ENCODE measurements around the gene SLC4A1. TPM values are rescaled to one million over a fixed set of nuclear protein-coding genes. Genes with fewer than 3 reads are reported as not detected.
"Not testable (repeated sequence)": the region's sequence is repeated elsewhere in the genome, so short reads cannot be mapped to it uniquely, and the experiment has no call there.

Gene SLC4A1
- total and polyA plus RNA-seq, 8 donors: 0.58 to 22.7 (median 10.4) TPM

GRCh38 chr17:44251062-44251461 is 16.9 kb downstream of the SLC4A1 start:
- Histone ChIP-seq H3K4me1 (peaks cover 3 to 15% of the 10 kb centered on the region in 2 donors), H3K9me3 (no peaks in the 10 kb centered on the region), H3K27ac (no peak overlapping the region), H3K27me3 (no peaks in the 10 kb centered on the region), H3K36me3 (no peaks in the 10 kb centered on the region), H3K4me3 (no peak overlapping the region)
- no peak for DNase-seq
- no peak for ATAC-seq
- TF ChIP-seq CTCF (IDR thresholded peaks at IDR 0.05): no peak
- intact Hi-C loops (cut with DNase I): no loop called here

GRCh38 chr17:44249501-44250246 is 18.3 kb downstream of the SLC4A1 start:
- H3K27me3 ChIP-seq: no peaks in the 10 kb centered on the region
- no peak overlapping the region for H3K4me3 ChIP-seq
- no peak for TF ChIP-seq CTCF (IDR thresholded peaks at IDR 0.05)
- H3K36me3 ChIP-seq: no peaks in the 10 kb centered on the region
- H3K4me1 ChIP-seq: peaks cover 3 to 23% of the 10 kb centered on the region in 2 donors
- H3K27ac ChIP-seq: no peak overlapping the region
- ATAC-seq (no peak), DNase-seq (no peak)
- H3K9me3 ChIP-seq: no peaks in the 10 kb centered on the region
- intact Hi-C loops (cut with DNase I): no loop called here

GRCh38 chr17:44247876-44248736 is 19.8 kb downstream of the SLC4A1 start:
- Histone ChIP-seq H3K36me3 (no peaks in the 10 kb centered on the region), H3K9me3 (no peaks in the 10 kb centered on the region), H3K27ac (no peak overlapping the region), H3K4me1 (peaks cover 3 to 23% of the 10 kb centered on the region in 2 donors), H3K4me3 (no peak overlapping the region), H3K27me3 (no peaks in the 10 kb centered on the region)
- no peak for TF ChIP-seq CTCF (IDR thresholded peaks at IDR 0.05)
- no peak for DNase-seq
- ATAC-seq: no peak
- intact Hi-C loops (cut with DNase I): no loop called here

- H3K27ac ChIP-seq: no peak overlapping the region
- no peaks in the 10 kb centered on the region for H3K36me3 ChIP-seq
- ATAC-seq: no peak
- no peak for TF ChIP-seq CTCF (IDR thresholded peaks at IDR 0.05)
- intact Hi-C loops (cut with DNase I): no loop called here
- H3K4me1 ChIP-seq: peaks cover 3 to 23% of the 10 kb centered on the region in 2 donors
- no peaks in the 10 kb centered on the region for H3K9me3 ChIP-seq
- H3K4me3 ChIP-seq: no peak overlapping the region
- no peak for DNase-seq
- no peaks in the 10 kb centered on the region for H3K27me3 ChIP-seq
Measured at GRCh38 chr17:44247440-44247841, 20.5 kb downstream of the SLC4A1 start.

- no peak for ATAC-seq
- intact Hi-C loops (cut with DNase I): no loop called here
Measured at GRCh38 chr17:44241106-44241624, 26.8 kb downstream of the SLC4A1 start.

GRCh38 chr17:44237886-44238285 is 30.0 kb downstream of the SLC4A1 start:
- ATAC-seq; H3K36me3 ChIP-seq; H3K4me3 ChIP-seq; intact Hi-C loops (cut with DNase I); H3K4me1 ChIP-seq; H3K9me3 ChIP-seq; H3K27me3 ChIP-seq; H3K27ac ChIP-seq; DNase-seq: not testable (repeated sequence)

More at GRCh38 chr17:44241106-44241624, 26.8 kb downstream of the SLC4A1 start:
- no peak for TF ChIP-seq CTCF (IDR thresholded peaks at IDR 0.05)
- Histone ChIP-seq H3K9me3 (no peaks in the 10 kb centered on the region), H3K4me1 (peaks cover 0 to 10% of the 10 kb centered on the region in 2 donors), H3K27ac (no peak overlapping the region), H3K4me3 (no peak overlapping the region), H3K36me3 (no peaks in the 10 kb centered on the region), H3K27me3 (no peaks in the 10 kb centered on the region)
- no peak for DNase-seq
